Ishikawa (cell line): Measurements from ENCODE around the gene PCDH9.
A peak's percentile ranks its signal among the peaks of the same experiment; 100 is the strongest.

ENCODE experiments used
- CEBPB ChIP-seq: IDR thresholded peaks from 2 replicates; pipeline ENCODE4 v1.6.1; 2012
- CREB1 ChIP-seq: IDR thresholded peaks from 2 replicates; pipeline ENCODE4 v1.6.1; 2012; ENCODE audit warnings: low read depth
- EGR1 ChIP-seq: IDR thresholded peaks from 2 replicates; pipeline ENCODE4 v1.6.1; 2012
- EP300 ChIP-seq: IDR thresholded peaks from 2 replicates; pipeline ENCODE4 v1.6.1; 2012; ENCODE audit warnings: borderline replicate concordance
- FOXM1 ChIP-seq: IDR thresholded peaks from 2 replicates; pipeline ENCODE4 v1.6.1; 2012; ENCODE audit warnings: low read depth, borderline replicate concordance
- MAX ChIP-seq: IDR thresholded peaks from 2 replicates; pipeline ENCODE4 v1.6.1; 2012
- NFIC ChIP-seq: IDR thresholded peaks from 2 replicates; pipeline ENCODE4 v1.6.1; 2012
- RAD21 ChIP-seq: IDR thresholded peaks from 2 replicates; pipeline ENCODE4 v1.6.1; 2012; ENCODE audit warnings: low read depth
- REST ChIP-seq: IDR thresholded peaks from 2 replicates; pipeline ENCODE4 v1.6.1; 2012; ENCODE audit warnings: low read depth, mild to moderate bottlenecking
- TAF1 ChIP-seq: IDR thresholded peaks from 2 replicates; pipeline ENCODE4 v1.6.1; 2012; ENCODE audit warnings: low read depth, mild to moderate bottlenecking
- TCF12 ChIP-seq: IDR thresholded peaks from 2 replicates; pipeline ENCODE4 v1.6.1; 2012; ENCODE audit warnings: low read depth
- TEAD4 ChIP-seq: IDR thresholded peaks from 2 replicates; pipeline ENCODE4 v1.6.1; 2012
- USF1 ChIP-seq: IDR thresholded peaks from 2 replicates; pipeline ENCODE4 v1.6.1; 2012
- YY1 ChIP-seq: IDR thresholded peaks from 2 replicates; pipeline ENCODE4 v1.6.1; 2012; ENCODE audit warnings: low read depth
- ZBTB7A ChIP-seq: IDR thresholded peaks from 2 replicates; pipeline ENCODE4 v1.6.1; 2012; ENCODE audit warnings: low read depth

Gene PCDH9

DNA sequence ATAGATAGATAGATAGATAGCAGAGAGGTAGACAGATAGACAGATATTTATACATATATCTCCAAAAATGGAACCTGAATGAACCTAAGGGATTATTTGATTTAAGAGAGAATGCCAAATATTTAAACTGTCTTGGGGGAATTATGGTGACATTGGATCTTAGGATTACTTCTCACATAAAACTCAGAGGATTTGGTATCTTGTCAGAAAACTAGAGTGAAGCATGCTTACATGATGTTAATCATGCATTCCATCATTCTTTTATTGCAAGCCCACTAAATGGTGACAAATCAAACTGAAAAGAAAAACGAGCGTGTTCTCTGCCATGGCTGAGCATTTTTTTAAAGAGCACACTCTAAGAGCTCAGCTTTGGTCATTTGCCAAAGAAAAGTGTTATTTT is 165.2 kb downstream of the PCDH9 start:
- TF ChIP-seq TEAD4 (no peak), MAX (no peak), USF1 (no peak), REST (no peak), NFIC (no peak), RAD21 (no peak), TCF12 (no peak), EP300 (no peak), CEBPB (no peak), ZBTB7A (no peak), YY1 (no peak), FOXM1 (no peak), EGR1 (no peak), TAF1 (no peak), CREB1 (no peak)

- TF ChIP-seq TAF1 (no peak), REST (no peak), CEBPB (peak; percentile 43; the same call in 1 of the 2 replicates), NFIC (peak; percentile 64), MAX (peak; percentile 55), CREB1 (0 out of 2 replicates have a peak, but pooled peaks have one; percentile 25), USF1 (0 out of 2 replicates have a peak, but pooled peaks have one; percentile 34), EGR1 (no peak), FOXM1 (peak; percentile 71; the same call in 1 of the 2 replicates), YY1 (peak; percentile 59; the same call in 1 of the 2 replicates), TEAD4 (peak; percentile 89), RAD21 (no peak), TCF12 (peak; percentile 86), EP300 (peak; percentile 92)
Observed at GRCh38 chr13:67063036-67063435, 167.1 kb downstream of the PCDH9 start.

DNA sequence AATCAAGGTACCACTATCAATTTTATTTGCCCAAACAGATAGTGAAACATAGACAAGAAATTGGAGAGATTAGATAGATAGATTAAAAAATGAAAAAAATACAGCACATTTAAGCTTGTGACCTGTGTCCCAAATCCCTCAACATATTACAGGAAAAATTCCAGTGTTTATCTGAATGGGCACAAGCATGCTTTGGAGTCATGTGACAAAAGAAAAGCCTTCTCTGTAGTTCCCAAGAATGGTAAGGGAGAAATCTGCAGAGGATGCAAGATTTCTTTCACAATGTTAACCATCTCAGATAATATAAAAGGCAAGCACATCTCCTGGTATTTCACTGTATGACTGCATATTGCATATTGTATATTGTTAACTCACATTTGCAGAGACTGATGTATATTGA is 168.0 kb downstream of the PCDH9 start:
- peak; percentile 61 for TF ChIP-seq USF1
- TF ChIP-seq RAD21 = no peak

DNA sequence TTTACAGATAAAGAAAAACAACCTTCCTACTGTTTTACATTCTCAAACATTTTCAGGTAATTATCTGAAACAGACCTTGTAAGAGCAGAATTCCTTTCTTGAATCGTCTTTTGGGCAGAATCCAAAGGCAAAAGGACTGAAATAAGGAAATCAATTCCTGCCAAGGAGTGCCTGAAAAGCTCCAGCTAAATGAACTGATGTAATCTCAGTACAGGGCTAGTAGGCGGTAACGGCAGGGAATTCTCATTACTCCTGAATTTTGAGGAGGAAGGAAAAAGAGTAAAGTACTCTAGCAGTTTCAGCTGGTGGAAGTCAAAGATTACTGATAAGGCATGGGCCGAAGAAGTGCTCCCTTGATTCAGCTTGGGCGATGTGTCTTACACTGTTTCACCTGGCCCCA is 168.4 kb downstream of the PCDH9 start:
- TF ChIP-seq EP300 = no peak
- TF ChIP-seq CREB1 = no peak
- no peak for TF ChIP-seq FOXM1
- TF ChIP-seq RAD21 = no peak
- no peak for TF ChIP-seq CEBPB
- TF ChIP-seq TEAD4 = no peak
- TF ChIP-seq ZBTB7A = no peak
- TF ChIP-seq EGR1 = no peak
- TF ChIP-seq REST = no peak
- TF ChIP-seq TCF12 = no peak
- TF ChIP-seq TAF1 = no peak
- TF ChIP-seq NFIC = no peak
- no peak for TF ChIP-seq MAX
- no peak for TF ChIP-seq USF1
